Measurements from ENCODE around the gene DIDO1.

Gene DIDO1

GRCh38 chr20:62892348-62893304, 33.7 kb downstream of the DIDO1 start:
- peaks cover 0 to 95% (median 73%) of the 10 kb centered on the region in 11 experiments; a peak in 19 of 22 replicates for H4K20me1 ChIP-seq
- peak overlapping the region in 2 of 11 experiments; percentile 3 to 64; a peak in 2 of 22 replicates for H3K9ac ChIP-seq
- H3K9me3 ChIP-seq (replicated peaks in 1 of 11), result no peaks in the 10 kb centered on the region
- no peaks in the 10 kb centered on the region for H3K27me3 ChIP-seq
- no peak for TF ChIP-seq Cebpa-rat (IDR thresholded peaks at IDR 0.05)
- peak overlapping the region in 1 of 11 experiments; percentile 16; a peak in 1 of 22 replicates for H3K27ac ChIP-seq
- peak overlapping the region in 10 of 11 experiments; percentile 57 to 94 (median 84); a peak in 17 of 22 replicates for H3K4me2 ChIP-seq
- no peak overlapping the region for H3K4me3 ChIP-seq
- peaks cover 36 to 84% (median 71%) of the 10 kb centered on the region in 10 experiments for H3K4me1 ChIP-seq
- H3K36me3 ChIP-seq, result peaks cover 78 to 98% (median 92%) of the 10 kb centered on the region in 11 experiments

- no peaks in the 10 kb centered on the region for H3K27me3 ChIP-seq
- peak overlapping the region; percentile 30 to 79 (median 66); a peak in 21 of 22 replicates for H3K27ac ChIP-seq
- H3K9me3 ChIP-seq (replicated peaks in 1 of 11), result no peaks in the 10 kb centered on the region
- peak overlapping the region; percentile 3 to 75 (median 52); a peak in 20 of 22 replicates for H3K9ac ChIP-seq
- peaks cover 0 to 99% (median 81%) of the 10 kb centered on the region in 11 experiments; a peak in 19 of 22 replicates for H4K20me1 ChIP-seq
- no peak; a peak in 1 of 22 replicates for TF ChIP-seq Cebpa-rat (IDR thresholded peaks at IDR 0.05)
- peak overlapping the region; percentile 57 to 96 (median 87) for H3K4me2 ChIP-seq
- peak overlapping the region in 5 of 10 experiments; percentile 9 to 36 (median 23); a peak in 6 of 20 replicates for H3K4me3 ChIP-seq
- H3K4me1 ChIP-seq, result peaks cover 36 to 97% (median 84%) of the 10 kb centered on the region in 10 experiments
- peaks cover 83 to 100% (median 94%) of the 10 kb centered on the region in 11 experiments for H3K36me3 ChIP-seq
Observed at GRCh38 chr20:62891111-62891510, 35.2 kb downstream of the DIDO1 start.

- Histone ChIP-seq H3K36me3 (peaks cover 85 to 100% (median 92%) of the 10 kb centered on the region in 11 experiments), H3K4me2 (peak overlapping the region; percentile 57 to 96 (median 87)), H3K4me1 (peaks cover 36 to 100% (median 86%) of the 10 kb centered on the region in 10 experiments), H4K20me1 (peaks cover 0 to 99% (median 79%) of the 10 kb centered on the region in 11 experiments; a peak in 19 of 22 replicates), H3K27me3 (no peaks in the 10 kb centered on the region), H3K9me3 (replicated peaks in 1 of 11) (no peaks in the 10 kb centered on the region), H3K27ac (peak overlapping the region; percentile 30 to 79 (median 66); a peak in 21 of 22 replicates), H3K9ac (peak overlapping the region; percentile 3 to 75 (median 52); a peak in 19 of 22 replicates), H3K4me3 (peak overlapping the region in 5 of 10 experiments; percentile 9 to 36 (median 23); a peak in 7 of 20 replicates)
- TF ChIP-seq Cebpa-rat (IDR thresholded peaks at IDR 0.05), result no peak
Observed at GRCh38 chr20:62890444-62890843, 35.9 kb downstream of the DIDO1 start.

GRCh38 chr20:62889871-62890270, 36.4 kb downstream of the DIDO1 start:
- peak overlapping the region in 9 of 11 experiments; percentile 57 to 96 (median 88); a peak in 16 of 22 replicates for H3K4me2 ChIP-seq
- no peak for TF ChIP-seq Cebpa-rat (IDR thresholded peaks at IDR 0.05)
- no peak overlapping the region; a peak in 2 of 20 replicates for H3K4me3 ChIP-seq
- H3K27me3 ChIP-seq, result no peaks in the 10 kb centered on the region
- peaks cover 84 to 97% (median 86%) of the 10 kb centered on the region in 11 experiments for H3K36me3 ChIP-seq
- H3K9ac ChIP-seq, result peak overlapping the region in 7 of 11 experiments; percentile 15 to 75 (median 64); a peak in 8 of 22 replicates
- H3K4me1 ChIP-seq, result peaks cover 36 to 94% (median 80%) of the 10 kb centered on the region in 10 experiments
- H4K20me1 ChIP-seq, result peaks cover 0 to 99% (median 74%) of the 10 kb centered on the region in 11 experiments; a peak in 19 of 22 replicates
- H3K9me3 ChIP-seq (replicated peaks in 1 of 11), result no peaks in the 10 kb centered on the region
- H3K27ac ChIP-seq, result peak overlapping the region in 5 of 11 experiments; percentile 47 to 79 (median 70); a peak in 6 of 22 replicates

- Histone ChIP-seq H3K4me1 (peaks cover 35 to 89% (median 76%) of the 10 kb centered on the region in 10 experiments), H3K36me3 (peaks cover 80 to 92% (median 82%) of the 10 kb centered on the region in 11 experiments), H4K20me1 (peaks cover 0 to 99% (median 74%) of the 10 kb centered on the region in 11 experiments; a peak in 19 of 22 replicates), H3K27ac (peak overlapping the region in 1 of 11 experiments; percentile 79; a peak in 3 of 22 replicates), H3K4me3 (no peak overlapping the region), H3K9me3 (replicated peaks in 1 of 11) (no peaks in the 10 kb centered on the region), H3K9ac (peak overlapping the region in 4 of 11 experiments; percentile 39 to 75 (median 64); a peak in 7 of 22 replicates), H3K4me2 (peak overlapping the region in 7 of 11 experiments; percentile 82 to 96 (median 90); a peak in 12 of 22 replicates), H3K27me3 (no peaks in the 10 kb centered on the region)
- no peak for TF ChIP-seq Cebpa-rat (IDR thresholded peaks at IDR 0.05)
Observed at GRCh38 chr20:62889411-62889810, 36.9 kb downstream of the DIDO1 start.

- peaks cover 75 to 87% (median 77%) of the 10 kb centered on the region in 11 experiments for H3K36me3 ChIP-seq
- no peaks in the 10 kb centered on the region for H3K9me3 ChIP-seq (replicated peaks in 1 of 11)
- peaks cover 0 to 97% (median 70%) of the 10 kb centered on the region in 11 experiments; a peak in 19 of 22 replicates for H4K20me1 ChIP-seq
- no peak overlapping the region for H3K4me3 ChIP-seq
- no peak overlapping the region; a peak in 1 of 22 replicates for H3K27ac ChIP-seq
- H3K9ac ChIP-seq, result peak overlapping the region in 2 of 11 experiments; percentile 64 to 75; a peak in 3 of 22 replicates
- no peak for TF ChIP-seq Cebpa-rat (IDR thresholded peaks at IDR 0.05)
- H3K27me3 ChIP-seq, result no peaks in the 10 kb centered on the region
- H3K4me1 ChIP-seq, result peaks cover 31 to 84% (median 71%) of the 10 kb centered on the region in 10 experiments
- peak overlapping the region in 4 of 11 experiments; percentile 87 to 94 (median 89); a peak in 6 of 22 replicates for H3K4me2 ChIP-seq
Observed at GRCh38 chr20:62888910-62889309, 37.4 kb downstream of the DIDO1 start.

- H3K9ac ChIP-seq, result peak overlapping the region in 2 of 11 experiments; percentile 8 to 64; a peak in 1 of 22 replicates
- H3K9me3 ChIP-seq (replicated peaks in 1 of 11), result no peaks in the 10 kb centered on the region
- H4K20me1 ChIP-seq, result peaks cover 0 to 92% (median 65%) of the 10 kb centered on the region in 11 experiments; a peak in 19 of 22 replicates
- no peak overlapping the region for H3K27ac ChIP-seq
- H3K4me3 ChIP-seq, result no peak overlapping the region
- H3K27me3 ChIP-seq, result no peaks in the 10 kb centered on the region
- TF ChIP-seq Cebpa-rat (IDR thresholded peaks at IDR 0.05), result no peak
- peaks cover 31 to 79% (median 66%) of the 10 kb centered on the region in 10 experiments for H3K4me1 ChIP-seq
- H3K4me2 ChIP-seq, result peak overlapping the region in 4 of 11 experiments; percentile 25 to 94 (median 89); a peak in 6 of 22 replicates
- peaks cover 70 to 82% (median 72%) of the 10 kb centered on the region in 11 experiments for H3K36me3 ChIP-seq
Observed at GRCh38 chr20:62888406-62888805, 37.9 kb downstream of the DIDO1 start.

GRCh38 chr20:62887860-62888239, 38.5 kb downstream of the DIDO1 start:
- Histone ChIP-seq H3K4me3 (no peak overlapping the region), H3K9ac (peak overlapping the region in 3 of 11 experiments; percentile 6 to 64 (median 8); a peak in 3 of 22 replicates), H4K20me1 (peaks cover 0 to 86% (median 59%) of the 10 kb centered on the region in 11 experiments; a peak in 19 of 22 replicates), H3K9me3 (replicated peaks in 1 of 11) (no peaks in the 10 kb centered on the region), H3K4me2 (peak overlapping the region in 5 of 11 experiments; percentile 3 to 94 (median 25); a peak in 8 of 22 replicates), H3K36me3 (peaks cover 64 to 77% (median 66%) of the 10 kb centered on the region in 11 experiments), H3K27me3 (no peaks in the 10 kb centered on the region), H3K4me1 (peaks cover 31 to 74% (median 62%) of the 10 kb centered on the region in 10 experiments), H3K27ac (0 out of 22 replicates have a peak overlapping the region, but pooled peaks of 1 of the 11 experiments have one; percentile 2)
- no peak for TF ChIP-seq Cebpa-rat (IDR thresholded peaks at IDR 0.05)
